BLaER1 treated with 17β-estradiol and CSF1 and Interleukin-3, amounts not matched to agents 10 nM and 100 nM (cell line): ENCODE results near the gene ZC3H12C.

Experiments
- H3K27ac ChIP-seq, 11 experiments: shearing (Covaris generic); formaldehyde crosslinking; 2 replicates each; pipeline ENCODE4 v1.8.1; 2022
- H3K27me3 ChIP-seq, 11 experiments: shearing (Covaris generic); formaldehyde crosslinking; 2 replicates each; pipeline ENCODE4 v1.8.1; 2022
- H3K36me3 ChIP-seq, 11 experiments: shearing (Covaris generic); formaldehyde crosslinking; 2 replicates each; pipeline ENCODE4 v1.8.1; 2022
- H3K4me1 ChIP-seq, 10 experiments: shearing (Covaris generic); formaldehyde crosslinking; 2 replicates each; pipeline ENCODE4 v1.8.1; 2022
- H3K4me2 ChIP-seq, 11 experiments: shearing (Covaris generic); formaldehyde crosslinking; 2 replicates each; pipeline ENCODE4 v1.8.1; 2022
- H3K4me3 ChIP-seq, 10 experiments: shearing (Covaris generic); formaldehyde crosslinking; 2 replicates each; pipeline ENCODE4 v1.8.1; 2022
- H3K9ac ChIP-seq, 11 experiments: shearing (Covaris generic); formaldehyde crosslinking; 2 replicates each; pipeline ENCODE4 v1.8.1; 2022
- H3K9me3 ChIP-seq, 11 experiments: shearing (Covaris generic); formaldehyde crosslinking; replicated peaks in 1 of 11; 2 replicates each; pipeline ENCODE4 v1.8.1; 2022
- H4K20me1 ChIP-seq, 11 experiments: shearing (Covaris generic); formaldehyde crosslinking; 2 replicates each; pipeline ENCODE4 v1.8.1; 2022
- Cebpa-rat ChIP-seq, 11 experiments: shearing (Covaris generic); IDR thresholded peaks; 2 replicates each; pipeline ENCODE4 v1.8.1; 2022

ZC3H12C gene

GRCh38 chr11:110075105-110075846 lies 17.9 kb upstream of the ZC3H12C start:
- Histone ChIP-seq H3K27me3 (no peaks in the 10 kb centered on the region), H3K9me3 (peaks cover 7 to 35% (median 25%) of the 10 kb centered on the region in 11 experiments), H3K27ac (peak overlapping the region in 1 of 11 experiments; percentile 43; a peak in 2 of 22 replicates), H3K4me1 (peaks cover 4 to 71% (median 14%) of the 10 kb centered on the region in 10 experiments), H4K20me1 (no peaks in the 10 kb centered on the region), H3K36me3 (no peaks in the 10 kb centered on the region), H3K4me3 (no peak overlapping the region), H3K9ac (no peak overlapping the region), H3K4me2 (peak overlapping the region in 3 of 11 experiments; percentile 10 to 55 (median 53); a peak in 5 of 22 replicates)
- no peak for TF ChIP-seq Cebpa-rat (IDR thresholded peaks at IDR 0.05)

GRCh38 chr11:110075847-110076208 lies 17.4 kb upstream of the ZC3H12C start:
- Histone ChIP-seq H3K9ac (no peak overlapping the region), H3K27ac (peak overlapping the region in 1 of 11 experiments; percentile 43; a peak in 2 of 22 replicates), H3K9me3 (peaks cover 7 to 35% (median 25%) of the 10 kb centered on the region in 11 experiments), H3K27me3 (no peaks in the 10 kb centered on the region), H3K36me3 (no peaks in the 10 kb centered on the region), H3K4me1 (peaks cover 0 to 65% (median 9%) of the 10 kb centered on the region in 10 experiments; a peak in 14 of 20 replicates), H4K20me1 (no peaks in the 10 kb centered on the region), H3K4me2 (peak overlapping the region in 4 of 11 experiments; percentile 10 to 55 (median 32); a peak in 6 of 22 replicates), H3K4me3 (no peak overlapping the region)
- TF ChIP-seq Cebpa-rat (IDR thresholded peaks at IDR 0.05), result no peak

- no peak overlapping the region for H3K9ac ChIP-seq
- H3K27me3 ChIP-seq, result no peaks in the 10 kb centered on the region
- peak overlapping the region in 1 of 11 experiments; percentile 43; a peak in 1 of 22 replicates for H3K27ac ChIP-seq
- H3K36me3 ChIP-seq, result no peaks in the 10 kb centered on the region
- peaks cover 7 to 31% (median 23%) of the 10 kb centered on the region in 11 experiments for H3K9me3 ChIP-seq
- H3K4me2 ChIP-seq, result peak overlapping the region in 5 of 11 experiments; percentile 10 to 55 (median 19); a peak in 7 of 22 replicates
- H4K20me1 ChIP-seq, result no peaks in the 10 kb centered on the region
- no peak overlapping the region for H3K4me3 ChIP-seq
- no peak for TF ChIP-seq Cebpa-rat (IDR thresholded peaks at IDR 0.05)
- peaks cover 0 to 61% (median 5%) of the 10 kb centered on the region in 10 experiments; a peak in 9 of 20 replicates for H3K4me1 ChIP-seq
Observed at GRCh38 chr11:110076371-110076965, 16.7 kb upstream of the ZC3H12C start.

- Histone ChIP-seq H3K36me3 (no peaks in the 10 kb centered on the region), H3K9me3 (peaks cover 7 to 31% (median 23%) of the 10 kb centered on the region in 11 experiments), H3K4me3 (no peak overlapping the region), H3K4me1 (peaks cover 0 to 59% (median 5%) of the 10 kb centered on the region in 10 experiments; a peak in 9 of 20 replicates), H3K27me3 (no peaks in the 10 kb centered on the region), H4K20me1 (no peaks in the 10 kb centered on the region), H3K9ac (peak overlapping the region in 1 of 11 experiments; percentile 25; a peak in 1 of 22 replicates), H3K27ac (peak overlapping the region in 3 of 11 experiments; percentile 2 to 49 (median 9); a peak in 3 of 22 replicates), H3K4me2 (peak overlapping the region in 3 of 11 experiments; percentile 43 to 77 (median 53); a peak in 6 of 22 replicates)
- TF ChIP-seq Cebpa-rat (IDR thresholded peaks at IDR 0.05), result no peak
Observed at GRCh38 chr11:110077346-110077745, 15.8 kb upstream of the ZC3H12C start.

GRCh38 chr11:110077831-110078325 lies 15.3 kb upstream of the ZC3H12C start:
- Histone ChIP-seq H3K9ac (peak overlapping the region in 1 of 11 experiments; percentile 25; a peak in 1 of 22 replicates), H3K27me3 (no peaks in the 10 kb centered on the region), H4K20me1 (no peaks in the 10 kb centered on the region), H3K4me1 (peaks cover 0 to 54% (median 5%) of the 10 kb centered on the region in 10 experiments; a peak in 9 of 20 replicates), H3K27ac (peak overlapping the region in 3 of 11 experiments; percentile 2 to 49 (median 9); a peak in 4 of 22 replicates), H3K4me3 (no peak overlapping the region), H3K4me2 (peak overlapping the region in 3 of 11 experiments; percentile 43 to 77 (median 53); a peak in 7 of 22 replicates), H3K9me3 (peaks cover 7 to 31% (median 23%) of the 10 kb centered on the region in 11 experiments), H3K36me3 (no peaks in the 10 kb centered on the region)
- TF ChIP-seq Cebpa-rat (IDR thresholded peaks at IDR 0.05), result no peak

- Histone ChIP-seq H3K4me1 (peaks cover 0 to 42% (median 5%) of the 10 kb centered on the region in 10 experiments; a peak in 9 of 20 replicates), H3K27me3 (no peaks in the 10 kb centered on the region), H3K4me3 (no peak overlapping the region), H3K4me2 (no peak overlapping the region), H3K9ac (no peak overlapping the region), H3K27ac (no peak overlapping the region), H3K9me3 (peaks cover 7 to 31% (median 23%) of the 10 kb centered on the region in 11 experiments), H3K36me3 (no peaks in the 10 kb centered on the region), H4K20me1 (no peaks in the 10 kb centered on the region)
- no peak for TF ChIP-seq Cebpa-rat (IDR thresholded peaks at IDR 0.05)
Observed at GRCh38 chr11:110078923-110079544, 14.2 kb upstream of the ZC3H12C start.

GRCh38 chr11:110079726-110080125 lies 13.5 kb upstream of the ZC3H12C start:
- no peaks in the 10 kb centered on the region for H3K36me3 ChIP-seq
- no peak overlapping the region for H3K27ac ChIP-seq
- no peak overlapping the region for H3K4me3 ChIP-seq
- no peak overlapping the region for H3K9ac ChIP-seq
- peaks cover 0 to 35% (median 5%) of the 10 kb centered on the region in 10 experiments; a peak in 9 of 20 replicates for H3K4me1 ChIP-seq
- H3K9me3 ChIP-seq, result peaks cover 7 to 25% (median 19%) of the 10 kb centered on the region in 11 experiments
- TF ChIP-seq Cebpa-rat (IDR thresholded peaks at IDR 0.05), result no peak
- no peaks in the 10 kb centered on the region for H4K20me1 ChIP-seq
- H3K4me2 ChIP-seq, result no peak overlapping the region
- no peaks in the 10 kb centered on the region for H3K27me3 ChIP-seq

GRCh38 chr11:110081462-110082376 lies 11.5 kb upstream of the ZC3H12C start:
- H3K9me3 ChIP-seq, result peaks cover 7 to 19% (median 14%) of the 10 kb centered on the region in 11 experiments
- no peaks in the 10 kb centered on the region for H4K20me1 ChIP-seq
- 0 out of 22 replicates have a peak overlapping the region, but pooled peaks of 1 of the 11 experiments have one; percentile 28 for H3K4me2 ChIP-seq
- no peak overlapping the region for H3K4me3 ChIP-seq
- no peaks in the 10 kb centered on the region for H3K27me3 ChIP-seq
- H3K9ac ChIP-seq, result no peak overlapping the region
- no peak overlapping the region for H3K27ac ChIP-seq
- H3K4me1 ChIP-seq, result peaks cover 0 to 34% (median 0%) of the 10 kb centered on the region in 10 experiments; a peak in 8 of 20 replicates
- H3K36me3 ChIP-seq, result no peaks in the 10 kb centered on the region
- no peak for TF ChIP-seq Cebpa-rat (IDR thresholded peaks at IDR 0.05)
